Neural progenitor cell (in vitro differentiated cells): ENCODE measurements around the gene PLXNB2. TPM values are rescaled to one million over a fixed set of nuclear protein-coding genes. Genes with fewer than 3 reads are reported as not detected.

Experiments
- DNase-seq: peaks from one replicate; pipeline ENCODE4 v3.0.0-alpha.2; 2016; ENCODE audit warnings: low spot score
- H2AFZ ChIP-seq: fragments of 200-600 bp; sonication (generic); replicated peaks from 2 replicates; pipeline ENCODE4 v1.6.1; 2016; ENCODE audit warnings: antibody characterized with exemption
- H3F3A ChIP-seq: fragments of 200-600 bp; sonication (generic); 2 replicates; pipeline ENCODE4 v1.6.1; 2016; ENCODE audit warnings: antibody characterized with exemption, low read depth
- H3K27ac ChIP-seq: fragments of 200-600 bp; sonication (generic); 2 replicates; pipeline ENCODE4 v1.5.1; 2016; ENCODE audit warnings: mild to moderate bottlenecking
- H3K27me3 ChIP-seq: fragments of 200-600 bp; sonication (generic); 2 replicates; pipeline ENCODE4 v1.6.1; 2016; ENCODE audit warnings: mild to moderate bottlenecking, moderate library complexity
- H3K36me3 ChIP-seq: fragments of 200-600 bp; sonication (generic); 2 replicates; pipeline ENCODE4 v1.5.1; 2016
- H3K4me1 ChIP-seq: fragments of 200-600 bp; sonication (generic); 2 replicates; pipeline ENCODE4 v1.6.1; 2016; ENCODE audit warnings: mixed run types
- H3K4me2 ChIP-seq: fragments of 200-600 bp; sonication (generic); 2 replicates; pipeline ENCODE4 v1.6.1; 2016
- H3K4me3 ChIP-seq: fragments of 200-600 bp; sonication (generic); 2 replicates; pipeline ENCODE4 v1.5.1; 2016
- H3K79me2 ChIP-seq: fragments of 200-600 bp; sonication (generic); 2 replicates; pipeline ENCODE4 v1.6.1; 2016; ENCODE audit warnings: low read depth
- H3K9ac ChIP-seq: fragments of 200-600 bp; sonication (generic); 2 replicates; pipeline ENCODE4 v1.6.1; 2016
- H3K9me3 ChIP-seq: fragments of 200-600 bp; sonication (generic); 2 replicates; pipeline ENCODE4 v1.5.1; 2016; ENCODE audit warnings: low read depth
- H4K20me1 ChIP-seq: fragments of 200-600 bp; sonication (generic); 2 replicates; pipeline ENCODE4 v1.6.1; 2016; ENCODE audit warnings: low read depth
- H3K27ac Mint-ChIP-seq: 3 replicates; pipeline ENCODE4 v1.8.0; 2021; ENCODE audit warnings: mixed read lengths
- H3K27me3 Mint-ChIP-seq: 2 replicates; pipeline ENCODE4 v1.8.0; 2022; ENCODE audit warnings: low read depth, mild to moderate bottlenecking, inconsistent platforms, moderate library complexity, mixed read lengths; ENCODE audit not compliant: insufficient read depth
- H3K36me3 Mint-ChIP-seq: 3 replicates; pipeline ENCODE4 v1.8.0; 2021; ENCODE audit warnings: mixed read lengths
- H3K4me1 Mint-ChIP-seq: 3 replicates; pipeline ENCODE4 v1.8.0; 2021; ENCODE audit warnings: mixed read lengths
- H3K4me3 Mint-ChIP-seq: 3 replicates; pipeline ENCODE4 v1.8.0; 2021; ENCODE audit warnings: mild to moderate bottlenecking, moderate library complexity, mixed read lengths
- H3K9me3 Mint-ChIP-seq: 3 replicates; pipeline ENCODE4 v1.8.0; 2020; ENCODE audit warnings: mixed read lengths
- EZH2 ChIP-seq: fragments of 200-600 bp; sonication (generic); IDR thresholded peaks from 2 replicates; pipeline ENCODE4 v1.6.1; 2017; ENCODE audit warnings: antibody characterized with exemption, mild to moderate bottlenecking, moderate library complexity
- EZH2phosphoT487 ChIP-seq: fragments of 200-600 bp; sonication (generic); IDR thresholded peaks from 2 replicates; pipeline ENCODE4 v1.6.1; 2017; ENCODE audit warnings: antibody characterized with exemption
- total RNA-seq: library from RNA; depleted of rRNA; stranded (reverse); fragments of >200 nt; gene quantifications from 2 replicates; pipeline ENCODE4 v1.2.3, GENCODE V29; 2015; ENCODE audit warnings: low replicate concordance
- TF ChIP-seq, protein P1 (sequence below): fragments of 200-600 bp; sonication (generic); IDR thresholded peaks from 2 replicates; pipeline ENCODE4 v1.5.1; 2017; ENCODE audit warnings: antibody characterized with exemption, mild to moderate bottlenecking

Gene PLXNB2
- total RNA-seq, 1 donor from 2014 or later, result 32.4 TPM

DNA sequence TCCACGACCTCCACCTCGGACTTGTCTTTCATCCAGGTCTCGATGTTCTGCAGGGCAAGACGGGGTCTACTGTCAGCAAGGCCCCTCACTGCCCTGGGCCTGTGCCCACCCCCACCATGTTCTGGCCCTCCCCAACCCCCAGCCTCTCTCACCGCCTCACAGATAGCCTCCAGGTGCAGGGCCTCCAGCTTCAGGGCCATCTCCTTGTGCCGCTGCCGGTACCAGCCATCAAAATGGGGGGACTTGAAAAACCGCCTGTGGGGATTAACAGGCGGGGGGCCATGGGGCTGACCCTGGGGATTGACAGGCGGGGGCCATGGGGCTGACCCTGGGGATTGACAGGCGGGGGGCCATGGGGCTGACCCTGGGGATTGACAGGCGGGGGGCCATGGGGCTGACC is 4.9 kb upstream of the PLXNB2 start:
- no peak overlapping the region for H3K27ac Mint-ChIP-seq

DNA sequence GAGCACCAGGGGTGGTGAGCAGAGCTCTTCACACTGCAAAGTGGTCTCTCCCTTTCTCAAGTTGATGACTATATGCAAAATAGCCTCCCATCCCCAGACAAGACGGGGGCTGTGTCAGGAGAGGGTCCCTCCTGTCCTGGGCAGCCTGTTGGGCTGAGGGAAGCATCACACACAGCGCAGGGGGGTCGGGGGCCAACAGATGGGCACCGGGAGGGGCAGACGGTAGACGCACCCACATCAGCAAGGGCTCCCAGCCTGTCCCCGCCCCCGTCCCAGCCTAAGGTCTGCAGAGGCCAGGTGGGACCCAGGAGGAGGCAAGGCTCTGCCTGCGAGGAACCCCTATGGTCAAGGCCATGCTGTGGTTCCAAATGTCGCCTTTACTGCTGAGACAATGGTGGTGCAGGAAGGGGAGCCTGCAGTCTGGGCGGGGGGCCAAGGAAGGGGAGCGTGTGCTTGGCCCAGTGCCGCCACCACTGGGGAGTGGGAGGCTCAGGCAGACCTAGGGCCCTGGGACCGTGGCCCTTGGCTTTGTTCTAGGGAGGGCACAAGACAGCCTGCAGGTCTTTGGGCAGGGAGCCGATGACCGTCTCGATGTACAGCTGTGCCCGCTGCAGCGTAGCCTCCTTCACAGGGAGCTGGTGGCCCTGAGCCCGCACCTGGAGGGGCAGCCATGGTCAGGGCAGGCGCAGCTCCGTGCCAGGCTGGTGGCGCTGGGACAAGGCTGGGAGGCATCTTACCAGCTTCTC is 4.3 kb upstream of the PLXNB2 start:
- H3K9ac ChIP-seq, result no peak overlapping the region
- peaks cover 21% of the 10 kb centered on the region for H3F3A ChIP-seq
- Mint-ChIP-seq H3K9me3 (no peaks in the 10 kb centered on the region), H3K27ac (no peak overlapping the region), H3K36me3 (peaks cover 2% of the 10 kb centered on the region), H3K4me1 (peaks cover 8% of the 10 kb centered on the region), H3K27me3 (peaks cover 3% of the 10 kb centered on the region), H3K4me3 (no peak overlapping the region)
- H3K79me2 ChIP-seq, result peaks cover 2% of the 10 kb centered on the region
- no peaks in the 10 kb centered on the region for H4K20me1 ChIP-seq
- no peak for DNase-seq
- no peak overlapping the region for H3K27ac ChIP-seq
- H3K9me3 ChIP-seq, result no peaks in the 10 kb centered on the region
- H3K36me3 ChIP-seq, result no peaks in the 10 kb centered on the region
- TF ChIP-seq, protein P1, sequence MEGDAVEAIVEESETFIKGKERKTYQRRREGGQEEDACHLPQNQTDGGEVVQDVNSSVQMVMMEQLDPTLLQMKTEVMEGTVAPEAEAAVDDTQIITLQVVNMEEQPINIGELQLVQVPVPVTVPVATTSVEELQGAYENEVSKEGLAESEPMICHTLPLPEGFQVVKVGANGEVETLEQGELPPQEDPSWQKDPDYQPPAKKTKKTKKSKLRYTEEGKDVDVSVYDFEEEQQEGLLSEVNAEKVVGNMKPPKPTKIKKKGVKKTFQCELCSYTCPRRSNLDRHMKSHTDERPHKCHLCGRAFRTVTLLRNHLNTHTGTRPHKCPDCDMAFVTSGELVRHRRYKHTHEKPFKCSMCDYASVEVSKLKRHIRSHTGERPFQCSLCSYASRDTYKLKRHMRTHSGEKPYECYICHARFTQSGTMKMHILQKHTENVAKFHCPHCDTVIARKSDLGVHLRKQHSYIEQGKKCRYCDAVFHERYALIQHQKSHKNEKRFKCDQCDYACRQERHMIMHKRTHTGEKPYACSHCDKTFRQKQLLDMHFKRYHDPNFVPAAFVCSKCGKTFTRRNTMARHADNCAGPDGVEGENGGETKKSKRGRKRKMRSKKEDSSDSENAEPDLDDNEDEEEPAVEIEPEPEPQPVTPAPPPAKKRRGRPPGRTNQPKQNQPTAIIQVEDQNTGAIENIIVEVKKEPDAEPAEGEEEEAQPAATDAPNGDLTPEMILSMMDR, result no peak
- TF ChIP-seq EZH2phosphoT487 (no peak), EZH2 (no peak)
- no peak overlapping the region for H3K4me2 ChIP-seq
- H3K4me1 ChIP-seq, result peaks cover 20% of the 10 kb centered on the region
- no peaks in the 10 kb centered on the region for H3K27me3 ChIP-seq
- no peak overlapping the region for H2AFZ ChIP-seq
- H3K4me3 ChIP-seq, result no peak overlapping the region

More for the DNA sequence above, 4.9 kb upstream of the PLXNB2 start:
- H3K9ac ChIP-seq, result no peak overlapping the region
- H2AFZ ChIP-seq, result no peak overlapping the region
- no peaks in the 10 kb centered on the region for H3K27me3 ChIP-seq
- no peak overlapping the region for H3K4me2 ChIP-seq
- H3K79me2 ChIP-seq, result no peaks in the 10 kb centered on the region
- H3K36me3 Mint-ChIP-seq, result peaks cover 2% of the 10 kb centered on the region
- no peak overlapping the region for H3K27ac ChIP-seq
- H3K9me3 Mint-ChIP-seq, result no peaks in the 10 kb centered on the region
- no peaks in the 10 kb centered on the region for H3K36me3 ChIP-seq
- DNase-seq, result no peak
- no peak overlapping the region for H3K4me3 ChIP-seq
- H3K9me3 ChIP-seq, result no peaks in the 10 kb centered on the region
- peaks cover 3% of the 10 kb centered on the region for H3K27me3 Mint-ChIP-seq
- peaks cover 20% of the 10 kb centered on the region for H3K4me1 ChIP-seq
- no peaks in the 10 kb centered on the region for H4K20me1 ChIP-seq
- no peak for TF ChIP-seq EZH2phosphoT487
- no peak overlapping the region for H3K4me3 Mint-ChIP-seq
- H3F3A ChIP-seq, result peaks cover 21% of the 10 kb centered on the region
- peaks cover 8% of the 10 kb centered on the region for H3K4me1 Mint-ChIP-seq

DNA sequence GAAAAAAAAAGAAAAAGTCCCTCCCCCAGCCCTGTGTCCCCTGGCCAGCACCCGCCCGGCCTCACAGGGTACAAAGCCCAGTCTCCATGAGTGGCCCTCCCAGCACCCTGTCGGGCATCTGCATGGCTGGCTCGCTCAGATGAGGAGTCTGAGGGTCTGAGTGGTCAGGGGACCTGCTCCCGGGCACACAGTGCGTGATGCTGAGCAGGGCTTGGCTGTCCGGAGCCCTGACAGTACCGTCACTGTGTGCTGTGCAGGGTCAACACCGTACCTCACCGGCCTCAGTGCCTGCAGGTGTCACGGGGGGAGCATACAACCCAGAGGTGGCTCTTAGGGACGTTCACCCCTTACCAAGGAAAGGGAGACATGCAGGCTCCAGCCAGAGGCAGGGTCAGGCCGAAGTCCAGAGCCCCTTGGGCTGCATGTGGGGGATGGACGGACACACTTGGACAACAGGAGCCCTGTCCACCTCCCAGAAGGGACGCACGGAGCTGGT is 3.6 kb upstream of the PLXNB2 start:
- Histone ChIP-seq H3K27me3 (no peaks in the 10 kb centered on the region), H3K4me3 (no peak overlapping the region), H3F3A (peaks cover 21% of the 10 kb centered on the region), H3K4me1 (peaks cover 20% of the 10 kb centered on the region), H3K79me2 (peaks cover 10% of the 10 kb centered on the region), H2AFZ (no peak overlapping the region), H3K9ac (no peak overlapping the region), H3K36me3 (no peaks in the 10 kb centered on the region), H3K27ac (no peak overlapping the region), H4K20me1 (peaks cover 4% of the 10 kb centered on the region), H3K9me3 (no peaks in the 10 kb centered on the region), H3K4me2 (no peak overlapping the region)
- H3K27ac Mint-ChIP-seq, result no peak overlapping the region
- H3K36me3 Mint-ChIP-seq, result peaks cover 3% of the 10 kb centered on the region
- TF ChIP-seq, protein P1, result no peak
- peaks cover 11% of the 10 kb centered on the region for H3K4me1 Mint-ChIP-seq
- H3K4me3 Mint-ChIP-seq, result no peak overlapping the region
- peaks cover 3% of the 10 kb centered on the region for H3K27me3 Mint-ChIP-seq
- no peak for DNase-seq
- no peaks in the 10 kb centered on the region for H3K9me3 Mint-ChIP-seq

DNA sequence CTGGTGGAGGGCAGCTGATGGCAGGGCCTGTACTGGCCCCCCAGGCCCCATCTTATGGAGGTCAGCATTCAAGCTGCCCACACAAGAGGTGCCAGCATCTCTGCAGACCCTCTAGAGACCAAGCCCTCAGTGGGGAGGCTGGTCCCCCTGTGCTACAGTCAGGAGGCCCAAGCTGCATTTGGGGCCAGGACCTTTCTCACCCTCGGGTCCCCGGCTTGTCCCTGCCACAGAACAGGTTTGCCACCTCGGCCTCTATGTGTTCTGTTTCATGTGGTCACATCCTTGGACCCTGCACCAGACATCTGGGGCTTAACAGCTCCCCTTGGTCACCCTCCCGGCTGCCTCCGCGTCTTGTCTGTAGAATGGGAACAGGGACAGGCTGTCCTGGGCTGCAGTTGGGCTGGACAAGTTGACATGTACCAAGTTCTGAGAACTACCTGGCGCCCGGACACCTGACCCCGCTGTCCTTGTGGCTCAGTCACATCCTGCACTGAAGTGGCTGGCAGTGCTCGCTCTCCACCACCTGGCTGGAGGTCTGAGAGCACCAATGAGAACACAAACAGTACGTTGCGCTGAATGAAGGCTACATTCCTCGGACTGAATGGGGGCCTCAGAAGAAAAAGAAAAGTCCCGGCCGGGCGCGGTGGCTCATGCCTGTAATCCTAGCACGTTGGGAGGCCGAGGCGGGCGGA is 2.7 kb upstream of the PLXNB2 start:
- Histone ChIP-seq H3K9ac (no peak overlapping the region), H3K4me1 (peaks cover 25% of the 10 kb centered on the region), H3F3A (peaks cover 21% of the 10 kb centered on the region), H4K20me1 (peaks cover 12% of the 10 kb centered on the region), H3K36me3 (no peaks in the 10 kb centered on the region), H3K9me3 (no peaks in the 10 kb centered on the region), H3K4me2 (no peak overlapping the region), H3K79me2 (peaks cover 18% of the 10 kb centered on the region), H3K27me3 (no peaks in the 10 kb centered on the region), H3K27ac (no peak overlapping the region), H3K4me3 (no peak overlapping the region), H2AFZ (no peak overlapping the region)
- Mint-ChIP-seq H3K36me3 (peaks cover 5% of the 10 kb centered on the region), H3K27ac (peak overlapping the region; percentile 37), H3K9me3 (no peaks in the 10 kb centered on the region), H3K4me3 (no peak overlapping the region), H3K4me1 (peaks cover 14% of the 10 kb centered on the region), H3K27me3 (peaks cover 3% of the 10 kb centered on the region)
- DNase-seq, result peak; percentile 77
- TF ChIP-seq EZH2phosphoT487 (no peak), EZH2 (no peak)
- TF ChIP-seq, protein P1, result no peak
